ENCODE data around the gene HECW1.

DNA sequence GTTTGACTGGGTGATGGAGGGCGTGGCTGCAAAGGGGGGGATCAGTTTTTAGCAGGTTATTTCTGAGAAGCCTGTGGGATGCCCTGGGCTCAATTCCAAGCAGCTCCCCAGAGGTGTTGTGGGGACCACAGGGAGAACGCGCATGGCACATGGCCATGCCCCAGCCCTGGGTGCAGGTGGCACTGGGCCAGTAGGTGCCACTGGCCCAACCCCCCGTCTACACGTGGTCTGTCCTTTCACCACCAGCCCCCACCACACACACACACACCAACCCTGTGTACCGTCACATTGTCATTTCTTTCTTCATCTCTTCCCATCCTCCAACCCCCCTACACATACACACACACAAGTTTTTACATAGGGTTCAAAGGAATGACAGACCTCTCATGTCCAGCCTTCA is 355.4 kb downstream of the HECW1 start:
- TF ChIP-seq EZH2 (IDR thresholded peaks at IDR 0.05) (no peak), POLR2AphosphoS5 (IDR thresholded peaks at IDR 0.05; ENCODE audit: borderline replicate concordance, low read depth, low read length) (no peak), FOXP2 (optimal IDR thresholded peaks at IDR 0.05; ENCODE audit: control extremely low read depth, extremely low read length, insufficient read depth) (no peak)

Data from SK-N-MC (cell line).